Measurements from ENCODE around the gene WIPI1. TPM values are rescaled to one million over a fixed set of nuclear protein-coding genes. Genes with fewer than 3 reads are reported as not detected.

WIPI1 gene
- total RNA-seq, 4 donors from 2014 or later: 34.7 to 95.7 (median 44.4) TPM

DNA sequence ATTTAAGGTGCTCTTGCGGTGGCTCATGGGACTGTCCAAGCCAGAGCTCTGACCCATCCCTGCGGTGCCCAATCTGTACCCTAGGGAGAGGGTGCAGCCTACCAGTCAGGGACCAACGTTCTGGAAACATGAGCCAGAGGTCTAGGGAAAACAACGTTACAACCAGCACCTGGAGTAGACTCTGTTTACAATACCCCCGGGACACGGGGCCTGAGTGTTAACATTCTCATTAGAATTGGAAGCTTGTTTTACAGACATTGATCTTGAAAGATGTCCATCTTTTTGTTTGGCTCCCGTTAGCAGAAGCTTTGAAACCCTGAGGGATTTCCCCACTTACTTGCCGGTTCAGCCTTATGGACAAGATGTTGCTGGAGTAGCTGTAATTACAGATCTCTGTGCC, 6.9 kb downstream of the WIPI1 start:
- Histone ChIP-seq H3K4me3 (no peak overlapping the region), H3K9me3 (no peaks in the 10 kb centered on the region), H3K27me3 (no peaks in the 10 kb centered on the region), H3K27ac (no peak overlapping the region), H3K4me1 (peaks cover 0 to 8% (median 0%) of the 10 kb centered on the region in 4 donors), H3K36me3 (peaks cover 0 to 58% (median 0%) of the 10 kb centered on the region in 3 donors)
- no peak for DNase-seq
- TF ChIP-seq, protein P1, sequence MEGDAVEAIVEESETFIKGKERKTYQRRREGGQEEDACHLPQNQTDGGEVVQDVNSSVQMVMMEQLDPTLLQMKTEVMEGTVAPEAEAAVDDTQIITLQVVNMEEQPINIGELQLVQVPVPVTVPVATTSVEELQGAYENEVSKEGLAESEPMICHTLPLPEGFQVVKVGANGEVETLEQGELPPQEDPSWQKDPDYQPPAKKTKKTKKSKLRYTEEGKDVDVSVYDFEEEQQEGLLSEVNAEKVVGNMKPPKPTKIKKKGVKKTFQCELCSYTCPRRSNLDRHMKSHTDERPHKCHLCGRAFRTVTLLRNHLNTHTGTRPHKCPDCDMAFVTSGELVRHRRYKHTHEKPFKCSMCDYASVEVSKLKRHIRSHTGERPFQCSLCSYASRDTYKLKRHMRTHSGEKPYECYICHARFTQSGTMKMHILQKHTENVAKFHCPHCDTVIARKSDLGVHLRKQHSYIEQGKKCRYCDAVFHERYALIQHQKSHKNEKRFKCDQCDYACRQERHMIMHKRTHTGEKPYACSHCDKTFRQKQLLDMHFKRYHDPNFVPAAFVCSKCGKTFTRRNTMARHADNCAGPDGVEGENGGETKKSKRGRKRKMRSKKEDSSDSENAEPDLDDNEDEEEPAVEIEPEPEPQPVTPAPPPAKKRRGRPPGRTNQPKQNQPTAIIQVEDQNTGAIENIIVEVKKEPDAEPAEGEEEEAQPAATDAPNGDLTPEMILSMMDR (IDR thresholded peaks at IDR 0.05): no peak
- no peak for TF ChIP-seq POLR2A (IDR thresholded peaks at IDR 0.05)

DNA sequence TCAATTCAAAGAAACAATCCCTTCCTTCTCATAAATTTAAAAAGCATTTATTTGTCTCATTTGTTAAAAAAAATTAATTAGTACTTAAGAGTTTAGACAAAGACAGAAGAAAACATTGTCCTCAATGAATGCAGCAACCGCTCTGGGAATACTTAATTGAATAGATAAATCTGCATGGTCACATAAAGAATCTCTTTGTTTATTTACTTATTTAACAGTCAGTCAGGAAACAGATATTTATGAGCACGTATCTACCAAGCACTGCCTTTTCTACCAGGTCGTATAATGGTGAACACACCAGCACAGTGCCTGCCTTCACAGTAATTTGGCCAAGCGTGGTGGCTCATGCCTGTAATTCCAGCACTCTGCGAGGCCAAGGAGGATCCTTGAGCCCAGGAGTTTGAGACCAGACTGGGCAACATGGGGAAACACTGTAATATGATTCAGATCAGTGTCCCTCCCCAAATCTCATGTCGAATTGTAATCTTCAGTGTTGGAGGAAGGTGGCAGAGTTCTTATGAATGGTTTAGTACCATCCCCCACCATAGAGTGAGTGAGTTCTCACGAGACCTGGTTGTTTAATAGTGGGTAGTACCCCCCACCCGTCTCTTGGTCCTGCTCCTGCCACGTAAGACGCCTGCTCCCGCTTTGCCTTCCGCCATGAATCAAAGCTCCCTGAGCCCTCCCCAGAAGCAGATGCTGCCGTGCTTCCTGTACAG, 8.1 kb downstream of the WIPI1 start:
- peaks cover 0 to 68% (median 0%) of the 10 kb centered on the region in 3 donors for H3K36me3 ChIP-seq
- H3K4me1 ChIP-seq: peaks cover 0 to 8% (median 0%) of the 10 kb centered on the region in 4 donors
- H3K27ac ChIP-seq: no peak overlapping the region
- no peaks in the 10 kb centered on the region for H3K9me3 ChIP-seq
- H3K27me3 ChIP-seq: no peaks in the 10 kb centered on the region
- no peak for DNase-seq
- TF ChIP-seq POLR2A (IDR thresholded peaks at IDR 0.05): no peak
- TF ChIP-seq, protein P1 (IDR thresholded peaks at IDR 0.05): no peak
- no peak overlapping the region for H3K4me3 ChIP-seq

DNA sequence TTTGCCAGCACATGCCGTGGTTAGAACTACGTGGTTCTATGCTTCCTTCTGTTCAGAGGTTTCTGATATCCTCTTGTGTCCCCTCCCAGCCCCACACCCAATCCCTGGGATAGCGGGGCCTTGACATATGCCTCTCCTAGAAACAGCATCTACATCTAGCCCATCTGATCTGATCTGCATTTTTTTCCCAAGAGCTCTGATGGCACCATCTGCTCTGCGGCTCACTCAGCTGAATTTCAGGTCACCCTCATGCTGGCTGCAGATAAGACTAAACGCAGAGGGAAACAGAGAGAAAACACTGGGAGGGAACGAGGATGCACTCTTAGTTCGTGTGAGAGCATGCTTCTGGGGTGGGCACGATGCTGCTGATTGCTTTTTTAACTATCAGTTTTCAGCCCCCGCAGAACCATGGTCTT, 10.7 kb downstream of the WIPI1 start:
- Histone ChIP-seq H3K4me3 (no peak overlapping the region), H3K27me3 (no peaks in the 10 kb centered on the region)

DNA sequence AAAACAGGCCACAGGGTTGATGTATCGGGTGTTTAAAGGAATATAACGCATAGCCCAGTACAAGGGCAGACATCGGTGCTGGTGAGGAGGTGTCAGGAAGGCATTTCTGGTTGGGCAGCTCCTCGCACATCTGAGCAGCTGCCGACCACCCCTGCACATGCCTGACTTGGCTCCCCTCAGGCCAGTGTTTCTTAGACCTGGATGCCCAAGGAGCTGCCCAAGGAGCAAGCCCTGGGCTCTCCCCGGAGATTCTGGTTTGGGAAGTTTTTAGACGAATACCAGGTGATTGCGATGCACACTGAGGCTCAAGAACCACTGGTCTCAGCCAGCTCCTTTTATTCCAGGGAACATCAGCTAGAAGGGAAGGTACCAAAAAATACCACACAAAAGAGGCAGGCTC, 11.6 kb downstream of the WIPI1 start:
- peaks cover 0 to 79% (median 0%) of the 10 kb centered on the region in 3 donors for H3K36me3 ChIP-seq
- no peaks in the 10 kb centered on the region for H3K4me1 ChIP-seq
- H3K27ac ChIP-seq: no peak overlapping the region
- TF ChIP-seq, protein P1 (IDR thresholded peaks at IDR 0.05): no peak
- no peak for TF ChIP-seq POLR2A (IDR thresholded peaks at IDR 0.05)
- no peaks in the 10 kb centered on the region for H3K27me3 ChIP-seq
- H3K9me3 ChIP-seq: no peaks in the 10 kb centered on the region
- no peak for DNase-seq
- no peak overlapping the region for H3K4me3 ChIP-seq

More for the DNA sequence above, 10.7 kb downstream of the WIPI1 start:
- Histone ChIP-seq H3K4me1 (no peaks in the 10 kb centered on the region), H3K36me3 (peaks cover 0 to 84% (median 0%) of the 10 kb centered on the region in 3 donors), H3K9me3 (no peaks in the 10 kb centered on the region), H3K27ac (no peak overlapping the region)
- no peak for DNase-seq
- TF ChIP-seq POLR2A (IDR thresholded peaks at IDR 0.05): no peak
- TF ChIP-seq, protein P1 (IDR thresholded peaks at IDR 0.05): no peak

DNA sequence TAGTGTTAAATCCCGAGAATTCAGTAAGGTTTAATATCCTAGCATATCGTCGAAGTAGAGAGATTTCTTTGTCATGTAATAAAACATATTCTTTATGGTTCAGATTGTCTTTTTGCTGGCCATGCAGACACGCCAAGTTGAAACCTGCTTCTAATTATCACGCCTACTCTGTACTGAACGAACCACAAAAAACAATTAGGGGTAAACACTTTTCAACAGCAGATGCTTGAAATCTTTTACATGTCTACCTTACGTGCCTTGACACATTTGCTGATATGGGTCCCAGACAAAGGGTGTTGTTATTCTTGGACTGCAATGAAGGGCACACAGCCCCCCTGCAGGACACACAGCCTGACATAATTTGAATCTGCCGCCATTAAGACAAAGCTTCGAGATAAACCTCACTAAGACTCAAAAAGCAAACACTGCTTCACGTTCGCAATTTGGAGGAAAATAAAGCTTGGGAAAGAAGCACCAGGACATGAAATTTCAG, 13.3 kb downstream of the WIPI1 start:
- Histone ChIP-seq H3K27me3 (no peaks in the 10 kb centered on the region), H3K9me3 (no peaks in the 10 kb centered on the region), H3K4me1 (no peaks in the 10 kb centered on the region), H3K36me3 (peaks cover 0 to 63% (median 0%) of the 10 kb centered on the region in 3 donors), H3K27ac (no peak overlapping the region), H3K4me3 (no peak overlapping the region)
- TF ChIP-seq, protein P1 (IDR thresholded peaks at IDR 0.05): no peak
- TF ChIP-seq POLR2A (IDR thresholded peaks at IDR 0.05): no peak
- no peak for DNase-seq

Measured in Peyer's patch (tissue), 4 donors.